GM21515 (cell line): Measurements from ENCODE around the gene CHKA.
A peak's percentile ranks its signal among the peaks of the same experiment; 100 is the strongest.

Experiments
- ATAC-seq: cut with Tn5 transposase; IDR thresholded peaks from one replicate; pipeline ENCODE4 v1.9.1; 2021; ENCODE audit not compliant: unreplicated experiment

The CHKA gene

DNA sequence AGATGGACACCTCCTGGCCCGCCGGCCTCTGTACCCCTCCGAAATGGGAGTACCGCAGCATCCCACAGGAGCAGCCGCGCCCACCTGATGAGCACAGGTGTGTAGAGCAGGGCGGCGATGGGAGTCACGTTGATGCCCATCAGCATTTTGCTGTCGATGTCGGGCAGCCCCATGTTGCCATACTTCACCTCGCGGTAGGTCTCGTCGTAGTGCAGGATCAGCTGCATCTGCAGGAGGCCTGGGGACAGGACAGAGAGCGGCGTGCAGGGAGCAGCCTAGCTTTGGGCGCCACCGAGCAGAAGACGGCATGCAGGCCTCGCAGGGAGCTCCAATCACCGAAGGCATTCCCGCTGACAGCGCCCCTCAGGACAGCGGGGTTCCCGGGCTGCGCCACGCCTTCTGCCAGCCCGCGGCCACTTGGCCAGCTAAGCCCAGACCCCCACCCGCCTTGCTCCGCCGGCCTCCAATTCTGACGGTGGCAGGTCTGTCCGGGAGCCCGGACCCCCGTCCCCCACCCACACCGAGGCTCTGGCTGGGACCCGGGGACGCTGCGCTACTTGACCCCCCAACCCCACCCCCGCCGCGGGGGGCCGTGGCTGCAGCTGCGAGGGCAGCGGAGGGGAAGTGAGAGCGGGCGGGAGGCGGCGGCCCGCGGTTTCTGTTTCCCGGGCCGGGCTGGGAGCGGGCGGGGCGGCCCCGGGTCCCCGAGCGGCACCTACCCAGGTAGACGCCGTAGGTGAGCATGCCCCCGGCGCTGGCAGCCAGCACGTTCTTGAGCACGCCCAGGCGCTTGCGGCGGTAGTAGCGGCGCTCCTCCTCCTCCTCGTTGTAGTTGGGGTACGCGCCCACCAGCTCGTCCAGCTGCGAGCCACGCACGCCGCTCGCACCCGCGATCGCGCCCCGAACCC is 118.0 kb downstream of the CHKA start:
- peak; percentile 34 for ATAC-seq
